Stimulated activated CD8-positive, alpha-beta memory T cell treated with anti-CD3 and anti-CD28 coated beads, Interleukin-12 subunit alpha, Interleukin-12 subunit beta, amount 100 ng/mL, for 1 hour (primary cell): ENCODE measurements around the gene NEK8.
"Not testable (repeated sequence)": the region's sequence is repeated elsewhere in the genome, so short reads cannot be mapped to it uniquely, and the experiment has no call there.

Experiments used
- DNase-seq: peaks from one replicate; pipeline ENCODE4 v3.0.0-alpha.2; 2020; ENCODE audit warnings: low read depth

Gene NEK8

DNA sequence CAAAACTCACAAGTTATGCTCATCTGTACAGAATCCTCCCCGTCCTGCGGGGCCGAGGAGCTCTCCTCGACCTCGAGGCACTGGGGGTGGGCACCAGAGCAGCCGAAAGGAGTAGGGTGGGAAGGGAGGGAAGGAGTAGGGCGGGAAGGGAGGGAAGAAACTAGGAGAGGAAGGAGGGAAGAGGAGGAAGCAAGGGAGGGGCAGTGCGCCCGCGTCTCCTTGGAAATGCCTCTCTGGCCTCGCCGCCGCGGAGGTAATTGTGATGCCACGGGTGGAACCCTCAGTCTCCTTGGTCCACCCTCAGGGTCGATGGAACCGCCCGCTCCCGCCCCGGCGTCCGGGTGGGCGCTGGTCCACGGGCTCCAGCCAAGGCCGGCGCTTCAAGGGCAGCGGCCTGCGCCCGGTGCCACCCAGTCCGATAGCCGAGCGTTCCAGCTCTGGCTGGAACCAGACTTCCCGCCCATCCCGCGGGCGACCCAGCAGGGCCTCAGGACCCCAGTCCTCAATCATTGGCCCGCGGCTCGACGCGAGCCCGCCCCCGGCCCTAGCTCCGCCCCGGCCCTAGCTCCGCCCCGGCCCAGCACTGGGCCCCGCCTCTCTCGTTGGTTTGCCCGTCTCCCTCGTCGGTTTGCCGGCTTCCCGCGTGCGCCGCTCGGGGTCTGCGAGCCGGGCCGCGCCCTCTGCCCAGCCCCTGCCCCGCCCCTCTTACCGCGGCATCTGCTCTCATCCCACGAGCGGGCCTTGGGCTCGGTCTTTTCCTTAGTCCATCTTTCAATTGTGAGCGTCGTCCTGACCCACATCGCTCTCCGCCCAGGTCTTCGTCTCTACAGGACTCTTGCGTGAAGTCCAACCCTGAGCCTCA is 17.5 kb upstream of the NEK8 start:
- DNase-seq = peak; percentile 83

DNA sequence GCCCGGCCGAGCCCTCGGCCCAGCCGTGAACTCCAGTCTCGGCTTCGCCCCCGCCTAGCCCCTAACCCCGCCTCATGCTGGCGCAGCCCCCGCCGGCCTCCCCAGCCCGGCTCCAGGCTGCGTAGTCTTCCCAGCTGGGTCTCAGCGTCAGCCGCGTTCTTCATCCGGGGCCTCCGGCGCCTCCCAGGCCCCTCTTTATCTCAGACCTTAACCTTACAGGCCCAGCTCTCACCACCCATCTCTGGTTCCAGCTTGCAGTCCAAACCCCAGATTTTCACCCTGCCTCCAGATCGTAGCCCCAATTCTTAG is 16.9 kb upstream of the NEK8 start, which contains the start of gene PROCA1:
PROCA1 (minus strand) TSS at position 166 of the 309 bp plus-strand sequence. CDS start 228 bp downstream, outside the sequence.
- DNase-seq = no peak

DNA sequence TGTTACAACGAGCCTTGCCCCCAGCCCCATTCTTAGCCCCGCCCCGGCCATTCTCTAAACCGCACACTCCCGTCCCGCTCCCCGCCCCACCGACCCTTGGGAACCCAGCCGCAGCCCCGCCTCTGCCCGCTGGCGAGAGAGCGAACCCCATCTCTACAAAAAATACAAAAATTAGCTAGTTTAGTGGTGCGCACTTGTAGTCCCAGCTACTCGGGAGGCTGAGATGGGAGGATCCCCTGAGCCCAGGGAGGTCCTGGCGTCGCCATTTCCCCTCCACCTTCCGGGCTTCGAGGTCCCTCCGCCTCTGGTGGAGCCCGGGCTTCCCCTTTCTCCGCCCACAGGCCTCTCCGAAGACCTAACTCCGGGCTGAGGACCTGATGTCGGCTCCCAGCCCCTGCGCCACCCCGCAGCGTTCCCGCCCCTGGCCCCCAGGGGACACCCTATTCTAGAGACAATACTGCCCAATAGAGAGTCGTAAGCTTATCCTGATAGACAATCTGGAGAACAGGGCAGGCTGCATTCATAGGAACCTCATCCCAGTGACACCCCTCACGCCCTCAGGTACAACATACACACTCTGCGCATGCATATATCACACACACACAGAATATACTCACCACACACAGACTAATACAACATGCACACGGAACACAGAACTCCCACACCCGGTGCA is 16.4 kb upstream of the NEK8 start:
- no peak for DNase-seq

DNA sequence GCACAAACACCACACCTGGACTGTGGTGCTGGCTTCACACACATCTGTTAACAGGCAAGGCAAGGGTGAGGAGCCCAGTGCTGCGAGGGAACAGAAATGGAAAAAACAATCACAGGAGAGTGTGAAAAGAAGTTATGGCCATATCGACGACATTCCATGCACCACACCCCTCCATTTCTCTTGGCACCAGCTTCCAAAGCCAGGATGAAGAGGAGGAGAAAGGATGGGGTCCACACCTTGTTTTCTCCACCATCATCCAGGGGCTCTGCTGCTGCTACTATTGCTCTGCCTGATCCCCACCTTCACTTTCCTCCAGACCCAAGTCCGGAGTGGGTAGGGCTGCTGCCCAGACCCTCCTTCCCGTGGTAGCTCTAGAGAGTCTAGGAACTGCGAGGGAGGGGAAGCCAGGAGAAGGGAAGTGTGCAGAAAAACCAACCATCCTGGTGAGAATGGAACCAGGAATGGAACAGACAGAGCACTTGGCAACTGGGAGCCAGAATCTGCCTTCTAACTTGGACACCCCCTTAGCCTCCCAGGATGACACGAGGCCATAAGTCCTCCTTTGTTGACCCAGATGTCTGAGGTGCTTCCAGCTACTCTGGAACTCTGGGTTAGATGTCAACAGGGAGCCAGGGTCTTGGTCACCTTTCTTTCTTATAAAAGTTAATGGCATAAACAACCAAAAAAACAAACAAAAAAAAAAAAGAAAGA is 15.7 kb upstream of the NEK8 start:
- no peak for DNase-seq

DNA sequence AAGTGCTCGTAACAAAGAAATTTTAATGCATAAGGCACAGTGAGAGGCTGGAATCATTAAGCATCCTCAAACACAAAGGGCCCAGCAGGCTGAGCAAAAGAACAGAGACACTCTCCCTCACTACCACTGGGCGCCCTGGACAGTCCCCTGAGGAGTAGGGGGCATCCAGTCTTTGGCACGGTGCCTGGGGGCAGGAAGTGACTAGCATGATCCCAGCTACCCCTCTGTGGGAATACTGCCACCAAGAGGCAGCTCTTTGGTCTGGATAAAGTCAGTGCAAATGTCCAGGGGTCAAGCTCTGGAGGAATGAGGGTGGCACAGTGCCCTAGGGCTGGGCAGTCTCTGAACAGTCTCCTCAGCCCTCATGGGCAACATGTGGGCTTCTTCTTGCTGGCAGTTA is 14.3 kb upstream of the NEK8 start:
- DNase-seq = no peak

DNA sequence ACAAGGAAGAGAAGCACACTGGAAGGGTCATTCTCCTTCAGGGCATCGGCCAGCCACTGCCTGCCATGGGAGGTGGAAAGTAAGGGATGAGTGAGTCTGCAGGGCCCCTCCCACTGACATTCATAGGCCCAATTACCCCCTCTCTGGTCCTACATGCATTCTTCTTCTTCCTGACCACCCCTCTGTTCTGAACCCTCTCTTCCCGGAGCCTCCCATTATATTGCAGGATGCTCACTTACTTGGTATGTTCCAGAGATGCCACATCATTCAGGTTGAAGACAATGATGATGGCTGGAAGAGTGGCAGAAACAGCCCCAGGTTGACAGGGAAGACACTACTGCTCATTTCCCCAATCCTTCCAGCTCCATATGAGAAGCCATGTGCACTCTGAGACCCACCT is 13.4 kb upstream of the NEK8 start:
- DNase-seq = no peak

DNA sequence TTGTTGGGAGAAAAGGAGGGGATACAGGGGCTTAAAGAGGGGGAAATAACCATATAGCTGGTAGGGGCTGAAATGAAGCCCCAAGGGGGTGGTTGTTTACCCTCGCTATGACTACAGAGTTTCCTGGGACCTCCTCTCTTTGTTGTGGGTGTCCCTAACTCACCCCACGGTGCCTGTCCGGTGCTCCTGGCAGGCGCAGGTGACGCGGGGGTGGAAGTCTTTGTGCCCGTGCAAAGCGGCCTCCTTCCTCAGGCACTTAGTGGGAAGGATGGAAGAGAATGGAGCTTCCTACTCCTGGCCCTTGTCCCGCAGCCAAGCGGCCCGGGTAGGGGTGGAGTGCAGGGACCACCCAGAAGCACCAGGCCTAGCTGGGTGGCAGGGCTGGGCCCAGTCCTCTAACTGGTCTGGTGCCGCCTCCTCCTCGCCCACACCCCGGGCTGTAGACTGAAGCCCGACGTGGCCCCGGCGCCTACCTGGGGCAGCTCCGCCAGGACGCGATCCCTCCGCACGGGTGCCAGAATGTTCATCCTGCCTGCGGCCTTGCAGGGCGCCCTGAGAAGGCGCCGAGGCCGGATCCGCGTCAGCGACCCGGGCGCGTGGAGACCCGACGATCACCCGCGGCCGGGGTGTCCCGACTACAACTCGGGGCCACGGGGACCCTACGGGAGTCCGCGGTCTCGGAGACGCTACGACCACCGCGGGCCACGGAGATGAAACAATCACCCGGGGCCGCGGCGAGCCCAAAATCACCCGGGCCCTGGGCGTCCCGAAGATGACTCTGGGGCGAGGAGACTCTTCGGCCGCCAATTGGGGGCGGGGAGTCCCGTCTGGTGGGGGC is 11.6 kb upstream of the NEK8 start:
- DNase-seq = no peak

DNA sequence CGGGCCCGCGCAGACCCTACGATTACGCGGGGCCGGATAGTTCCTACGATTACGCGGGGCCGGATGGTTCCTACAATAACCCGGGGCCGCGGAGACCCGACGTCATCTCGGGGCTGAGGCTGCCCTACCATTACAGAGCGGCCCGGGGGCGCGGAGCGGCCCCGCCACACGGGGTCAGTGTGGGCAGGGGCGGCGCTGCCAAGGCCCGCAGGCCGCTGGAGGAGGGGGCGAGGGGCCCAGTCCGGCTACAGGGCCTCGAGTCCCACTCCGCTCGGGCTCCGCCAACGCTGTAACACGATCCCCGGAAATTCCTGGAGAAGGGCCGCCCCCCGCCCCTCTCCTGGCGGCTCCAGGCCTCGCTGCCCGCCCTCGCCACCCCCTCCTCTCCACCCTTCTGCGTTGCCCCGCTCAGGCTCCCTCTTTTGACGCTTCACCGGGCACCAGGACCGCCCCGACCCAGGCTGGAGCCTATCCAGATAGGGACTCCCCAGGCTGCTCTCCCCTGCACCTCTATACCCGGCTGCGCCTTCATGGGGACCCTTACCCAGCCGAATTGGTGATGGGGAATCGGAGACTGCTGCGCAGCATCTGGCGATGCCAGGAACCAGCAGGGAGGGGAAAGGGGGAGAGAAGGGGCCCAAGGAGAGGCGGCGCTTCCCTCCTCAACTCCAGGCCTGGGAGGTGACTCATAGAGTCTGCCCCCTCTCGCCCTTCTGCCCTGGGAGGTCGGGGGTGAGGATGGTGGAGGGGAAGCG is 10.8 kb upstream of the NEK8 start, which contains the start of gene RAB34:
RAB34 (minus strand) TSS at position 291 of the 755 bp plus-strand sequence. CDS start 602 bp downstream, outside the sequence.
- no peak for DNase-seq

DNA sequence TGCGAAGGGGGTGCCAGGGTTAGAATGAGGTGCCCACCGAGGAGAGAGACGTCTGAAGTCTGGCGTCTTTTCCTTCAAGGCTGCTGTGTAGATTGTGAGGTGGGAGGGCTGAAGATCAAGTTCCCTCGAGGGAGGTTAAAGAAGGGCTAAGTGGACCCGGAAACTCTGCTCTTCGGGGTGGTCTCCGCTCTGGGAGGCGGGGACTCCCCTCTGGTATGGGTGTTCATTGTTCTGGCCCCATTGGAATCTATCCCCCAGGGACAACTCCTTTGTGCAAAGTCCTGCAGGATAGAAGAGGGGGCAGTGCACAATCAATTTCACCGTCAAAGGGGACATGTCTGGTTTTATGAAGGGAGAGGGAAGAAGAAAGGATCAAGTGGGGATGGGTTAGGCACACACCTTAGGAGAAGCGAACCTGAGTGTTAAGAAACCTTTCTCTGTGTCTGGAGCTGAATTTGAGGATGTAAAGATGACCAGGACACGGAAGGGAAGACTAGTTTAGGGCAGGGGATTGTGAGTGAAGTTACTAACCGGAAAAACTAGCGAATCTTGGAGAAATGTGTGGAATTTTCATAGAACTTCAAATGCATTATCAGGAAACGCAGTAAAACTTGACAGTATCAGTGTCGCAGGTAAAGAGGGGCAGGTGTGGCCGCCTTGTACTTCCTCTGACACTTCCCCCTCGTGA is 10.1 kb upstream of the NEK8 start:
- no peak for DNase-seq

DNA sequence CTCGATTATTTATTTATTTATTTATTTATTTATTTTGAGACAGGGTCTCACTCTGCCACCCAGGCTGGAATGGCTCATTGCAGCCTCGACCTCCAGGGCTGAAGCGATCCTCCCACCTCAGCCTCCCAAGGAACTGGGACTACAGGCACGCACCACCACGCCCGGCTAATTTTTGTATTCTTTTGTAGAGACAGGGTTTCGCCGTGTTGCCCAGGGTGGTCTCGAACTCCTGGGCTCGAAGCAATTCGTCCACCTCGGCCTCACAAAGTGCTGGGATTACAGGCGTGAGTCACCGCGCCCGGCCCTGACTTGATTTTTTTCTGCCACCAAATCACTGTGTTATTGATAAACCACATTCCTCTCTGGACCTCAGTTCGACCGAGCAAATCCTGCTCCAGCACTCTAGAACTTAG is 9.6 kb upstream of the NEK8 start:
- no peak for DNase-seq

DNA sequence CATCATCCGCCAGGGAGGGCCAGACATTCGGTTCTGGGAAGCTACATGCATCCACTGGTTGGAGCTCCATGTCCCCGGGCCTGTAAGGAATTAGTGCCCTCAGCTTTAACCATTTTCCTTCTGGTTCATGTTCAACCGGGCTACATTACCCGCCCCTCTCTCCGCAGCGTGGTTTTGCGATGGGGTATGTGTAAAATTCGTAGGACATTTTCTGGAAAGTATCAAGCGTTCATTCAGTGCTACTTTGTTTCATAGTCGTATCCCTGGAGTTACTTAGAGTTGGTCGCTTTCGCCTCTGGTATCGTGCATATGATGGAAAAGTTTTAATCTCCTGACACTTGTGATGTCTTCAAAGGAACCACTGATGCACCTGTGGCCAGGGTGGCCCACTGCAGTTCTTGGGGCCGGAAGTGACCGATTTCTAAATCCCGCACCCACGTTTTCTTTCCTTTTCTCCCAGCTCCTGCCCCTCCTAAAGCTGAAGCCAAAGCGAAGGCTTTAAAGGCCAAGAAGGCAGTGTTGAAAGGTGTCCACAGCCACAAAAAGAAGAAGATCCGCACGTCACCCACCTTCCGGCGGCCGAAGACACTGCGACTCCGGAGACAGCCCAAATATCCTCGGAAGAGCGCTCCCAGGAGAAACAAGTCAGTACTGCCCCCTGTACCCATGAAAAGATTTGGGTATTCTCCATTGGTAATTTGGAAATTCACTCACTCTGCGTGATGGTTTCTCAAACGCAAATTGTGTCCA is 8.2 kb upstream of the NEK8 start:
- no peak for DNase-seq

DNA sequence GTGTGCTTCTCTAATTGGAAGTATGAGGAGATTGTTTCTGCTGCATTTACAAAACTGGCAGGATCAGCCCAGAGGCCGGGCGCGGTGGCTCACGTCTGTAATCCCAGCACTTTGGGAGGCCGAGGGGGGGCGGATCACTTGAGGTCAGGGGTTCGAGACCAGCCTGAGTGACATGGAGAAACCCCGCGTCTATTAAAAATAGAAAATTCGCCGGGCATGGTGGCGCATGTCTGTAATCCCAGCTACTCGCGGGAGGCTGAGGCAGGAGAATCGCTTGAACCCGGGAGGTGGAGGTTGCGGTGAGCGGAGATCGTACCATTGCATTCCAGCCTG is 7.6 kb upstream of the NEK8 start:
- DNase-seq = not testable (repeated sequence)

DNA sequence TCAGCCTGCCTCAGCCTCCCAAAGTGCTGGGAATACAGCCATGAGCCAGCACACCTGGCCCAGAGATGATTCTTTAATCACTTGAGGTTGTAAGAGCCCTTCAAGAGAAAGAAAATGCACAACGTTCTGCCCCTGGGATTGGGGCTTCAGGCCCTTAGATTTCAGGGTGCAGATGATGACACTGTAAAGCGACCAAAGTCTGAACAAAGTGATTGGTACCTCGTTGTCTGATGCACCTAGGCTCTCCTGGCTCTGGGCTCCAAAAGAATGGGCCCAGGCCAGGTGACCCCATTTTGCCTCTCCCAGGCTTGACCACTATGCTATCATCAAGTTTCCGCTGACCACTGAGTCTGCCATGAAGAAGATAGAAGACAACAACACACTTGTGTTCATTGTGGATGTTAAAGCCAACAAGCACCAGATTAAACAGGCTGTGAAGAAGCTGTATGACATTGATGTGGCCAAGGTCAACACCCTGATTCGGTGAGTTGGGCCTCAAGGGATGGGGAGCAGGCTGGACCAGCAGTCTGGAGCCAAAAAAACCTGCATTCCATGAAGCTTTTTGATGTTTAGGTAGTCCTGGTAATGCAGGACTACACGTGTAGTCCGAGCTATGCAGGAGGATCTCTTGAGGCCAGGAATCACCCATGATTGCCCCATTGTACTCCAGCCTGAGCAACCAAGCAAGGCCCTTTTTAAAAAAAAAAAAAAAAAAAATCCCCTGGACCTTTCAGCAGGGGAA is 6.0 kb upstream of the NEK8 start:
- DNase-seq = no peak

DNA sequence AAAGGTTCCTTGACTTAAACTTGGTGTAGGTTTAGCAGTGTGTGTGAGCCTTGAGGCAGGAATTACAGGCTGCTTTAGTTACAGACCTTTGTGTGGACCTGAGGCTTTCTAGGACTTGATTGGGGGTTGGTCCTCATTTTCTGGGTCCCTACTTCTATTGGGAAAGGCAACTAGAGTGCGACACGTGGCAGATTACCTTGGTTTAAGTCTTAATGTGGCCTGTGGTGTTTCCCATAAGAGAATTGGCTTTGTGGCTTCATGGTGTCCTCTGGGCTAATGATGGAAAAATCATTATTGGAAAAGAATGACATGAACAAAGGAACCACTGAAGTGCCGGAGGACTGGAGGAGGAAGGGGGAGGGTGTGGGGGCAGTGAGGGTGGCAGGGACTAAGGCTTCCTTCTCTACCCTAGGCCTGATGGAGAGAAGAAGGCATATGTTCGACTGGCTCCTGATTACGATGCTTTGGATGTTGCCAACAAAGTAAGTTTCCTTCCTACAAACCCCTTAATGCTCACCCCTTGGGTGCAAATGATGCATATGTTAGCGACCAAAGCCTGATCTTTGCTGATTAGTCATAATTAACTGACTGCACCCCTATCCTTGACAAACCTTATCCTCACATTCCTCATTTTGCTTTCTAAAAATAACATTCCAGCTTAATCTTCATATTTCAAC is 5.3 kb upstream of the NEK8 start:
- DNase-seq = no peak

DNA sequence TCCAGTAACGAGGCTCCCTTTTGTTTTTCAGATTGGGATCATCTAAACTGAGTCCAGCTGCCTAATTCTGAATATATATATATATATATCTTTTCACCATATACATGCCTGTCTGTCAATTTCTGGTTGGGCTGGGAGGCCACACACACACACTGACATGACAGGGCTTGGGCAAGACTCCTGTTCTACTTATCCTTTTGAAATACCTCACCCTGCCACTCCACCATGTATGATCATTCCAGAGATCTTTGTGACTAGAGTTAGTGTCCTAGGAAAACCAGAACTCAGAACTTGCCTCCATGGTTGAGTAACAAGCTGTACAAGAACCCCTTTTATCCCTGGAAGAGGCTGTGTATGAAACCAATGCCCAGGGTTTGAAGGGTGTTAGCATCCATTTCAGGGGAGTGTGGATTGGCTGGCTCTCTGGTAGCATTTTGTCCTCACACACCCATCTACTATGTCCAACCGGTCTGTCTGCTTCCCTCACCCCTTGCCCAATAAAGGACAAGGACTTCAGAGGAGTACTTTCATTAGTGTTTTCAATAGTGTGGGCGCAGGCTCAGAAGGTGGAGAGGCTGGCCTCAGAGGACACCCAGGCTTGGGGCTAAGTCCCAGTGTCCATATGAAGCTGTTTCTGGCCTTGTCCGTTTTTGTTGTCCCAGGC is 4.6 kb upstream of the NEK8 start:
- not testable (repeated sequence) for DNase-seq

DNA sequence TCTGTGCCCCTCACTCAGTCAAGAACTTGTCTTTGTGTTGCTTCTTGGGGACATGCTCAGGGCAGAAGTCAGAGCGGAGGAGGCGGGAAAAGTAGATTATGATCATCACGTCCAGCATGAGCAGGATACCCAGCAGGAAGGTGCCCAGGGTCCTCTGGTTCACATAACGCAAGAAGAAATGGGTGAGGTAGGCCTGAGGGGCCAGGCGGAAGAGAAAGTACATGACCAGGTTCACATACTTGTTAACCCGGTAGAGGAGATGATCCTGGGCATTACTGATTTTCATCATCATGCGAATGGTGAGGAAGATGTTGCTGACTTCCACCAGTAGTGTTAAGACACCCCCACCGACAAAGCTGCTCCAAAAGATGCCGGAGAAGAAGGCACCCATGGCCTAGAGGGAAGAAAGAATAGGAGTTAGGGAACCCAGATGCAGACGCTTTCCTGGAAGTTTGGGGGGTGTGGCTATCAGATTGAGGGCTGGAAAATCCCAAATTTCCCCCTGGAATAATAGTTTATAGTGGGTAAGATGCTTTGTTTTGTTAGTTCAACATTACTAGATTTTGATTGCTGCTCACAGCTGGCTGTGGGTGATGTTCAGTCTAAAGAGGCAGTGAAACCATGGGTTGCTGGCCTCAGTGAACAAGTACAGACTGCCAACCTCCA is 4.0 kb upstream of the NEK8 start:
- DNase-seq = no peak

DNA sequence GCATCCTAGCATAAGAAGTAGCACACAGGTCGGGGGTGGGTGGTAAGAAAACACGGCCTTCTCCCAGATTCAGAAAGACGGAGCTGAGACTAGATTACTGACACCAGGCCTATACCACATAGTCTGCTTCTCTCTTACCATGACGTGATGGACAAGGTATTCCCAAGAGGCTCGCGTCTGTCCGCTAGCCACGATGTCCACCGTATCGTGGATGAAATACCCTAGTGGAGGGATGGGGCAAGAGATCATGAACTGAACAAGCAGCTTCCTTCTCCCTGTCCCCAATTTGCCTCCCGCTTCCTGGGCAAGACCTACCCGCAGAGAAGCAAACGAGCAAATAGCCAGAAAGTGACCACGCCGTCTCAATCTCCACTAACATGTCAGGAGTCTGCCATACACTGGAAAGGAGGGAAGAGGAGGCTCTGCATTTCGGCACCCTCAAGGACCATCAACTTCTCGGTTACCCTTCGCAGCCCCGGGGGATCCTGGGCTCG is 3.4 kb upstream of the NEK8 start:
- no peak for DNase-seq
